Kidney (tissue), 14 donors: ENCODE data around the gene ENTHD1. TPM values are rescaled to one million over a fixed set of nuclear protein-coding genes. Genes with fewer than 3 reads are reported as not detected.

Experiments used
- DNase-seq, 5 donors: peaks; one replicate each; pipeline ENCODE4 v3.0.0-alpha.2; 2013 to 2020
- FAIRE-seq: peaks from 2 replicates; lab custom pipeline; 2012; peaks lifted over from hg19 to GRCh38; lab: Jason Lieb, UNC
- H3K27ac ChIP-seq, 2 donors: one replicate each; pipeline ENCODE4 v1.7.0; 2013; ENCODE audit warnings: low read depth in 2 of 2, low read length in 2 of 2, inconsistent platforms in 1 of 2
- H3K27me3 ChIP-seq: one replicate; pipeline ENCODE4 v1.7.1; 2013; ENCODE audit warnings: low read length, inconsistent platforms; ENCODE audit not compliant: control insufficient read depth, insufficient read depth
- H3K36me3 ChIP-seq, 3 donors: one replicate each; pipeline versions ENCODE4 v1.7.0 to v1.7.1; 2013; ENCODE audit warnings: low read length in 3 of 3, control low read depth in 1 of 3, inconsistent platforms in 1 of 3; ENCODE audit not compliant: insufficient read depth in 3 of 3, control insufficient read depth in 2 of 3
- H3K4me1 ChIP-seq, 3 donors: one replicate each; pipeline versions ENCODE4 v1.7.0 to v1.7.1; 2013; ENCODE audit warnings: low read length in 3 of 3, inconsistent platforms in 1 of 3, low read depth in 1 of 3; ENCODE audit not compliant: control insufficient read depth in 2 of 3, insufficient read depth in 2 of 3
- H3K4me3 ChIP-seq, 3 donors: one replicate each; pipeline versions ENCODE4 v1.7.0 to v1.8.1; 2013; ENCODE audit warnings: low read length in 3 of 3, control low read depth in 1 of 3, inconsistent platforms in 1 of 3
- H3K9ac ChIP-seq, 3 donors: one replicate each; pipeline versions ENCODE4 v1.7.0 to v1.7.1; 2013; ENCODE audit warnings: low read length in 3 of 3, control low read depth in 1 of 3, inconsistent platforms in 1 of 3
- H3K9me3 ChIP-seq, 3 donors: one replicate each; pipeline versions ENCODE4 v1.7.0 to v1.7.1; 2013; ENCODE audit warnings: low read length in 3 of 3, control low read depth in 1 of 3, inconsistent platforms in 1 of 3; ENCODE audit not compliant: control insufficient read depth in 2 of 3, insufficient read depth in 1 of 3
- CTCF ChIP-seq: IDR thresholded peaks from 3 replicates; pipeline ENCODE4 v1.5.1; 2012; ENCODE audit warnings: mild to moderate bottlenecking, moderate library complexity, borderline replicate concordance; ENCODE audit not compliant: insufficient read depth; ENCODE audit errors: extremely low read depth
- intact Hi-C: fragments of 100-400 bp; cut with DNase I; formaldehyde crosslinking; loops from one replicate; pipeline ENCODE4 v1.11.1; 2022
- polyA plus RNA-seq: library from polyadenylated mRNA; stranded (reverse); fragments of 350-450 nt; fragmentation: Illumina TruSeq; extraction: RNeasy Lipid Tissue Mini Kit (QIAGEN cat#74804); gene quantifications from one replicate; pipeline ENCODE4 v1.2.3, GENCODE V29; 2014; ENCODE audit warnings: low read depth, low replicate concordance; ENCODE audit not compliant: insufficient read depth
- total RNA-seq: library from RNA; stranded (reverse); fragmentation: NEBNext Ultra II Directional; extraction: Animal tissue kit (Norgen Biotek cat#: 25700); gene quantifications from one replicate; pipeline ENCODE4 v1.2.1, GENCODE V29; 2021
- donor health status: control.
- donor health status: control.
- donor health status: control.
- donor health status: control.
- donor health status: control.
- donor health status: DM: yes; HTN: yes; CAD: no.
- donor health status: Normal renal cell carcinoma (clear cell type).

Gene ENTHD1
- total and polyA plus RNA-seq, 2 donors from 2014 or later, result not detected

- FAIRE-seq (no peak), DNase-seq (no peak)
- TF ChIP-seq CTCF, result no peak
- H3K27ac ChIP-seq, result no peak overlapping the region
- H3K9ac ChIP-seq, result no peak overlapping the region
- H3K9me3 ChIP-seq, result no peaks in the 10 kb centered on the region
- intact Hi-C loops, result no loop called here
- H3K4me1 ChIP-seq, result no peaks in the 10 kb centered on the region
- no peaks in the 10 kb centered on the region for H3K36me3 ChIP-seq
- H3K4me3 ChIP-seq, result no peak overlapping the region
- no peaks in the 10 kb centered on the region for H3K27me3 ChIP-seq
Measured at GRCh38 chr22:39938509-39939111, 45.0 kb upstream of the ENTHD1 start.

GRCh38 chr22:39937906-39938305 lies 44.3 kb upstream of the ENTHD1 start:
- DNase-seq (no peak), FAIRE-seq (no peak)
- TF ChIP-seq CTCF, result no peak
- H3K9ac ChIP-seq, result no peak overlapping the region
- H3K4me1 ChIP-seq, result no peaks in the 10 kb centered on the region
- H3K36me3 ChIP-seq, result no peaks in the 10 kb centered on the region
- H3K4me3 ChIP-seq, result no peak overlapping the region
- H3K27ac ChIP-seq, result no peak overlapping the region
- H3K27me3 ChIP-seq, result no peaks in the 10 kb centered on the region
- no peaks in the 10 kb centered on the region for H3K9me3 ChIP-seq
- intact Hi-C loops, result no loop called here

- DNase-seq (no peak), FAIRE-seq (no peak)
- H3K9ac ChIP-seq, result no peak overlapping the region
- no peak for TF ChIP-seq CTCF
- no peaks in the 10 kb centered on the region for H3K9me3 ChIP-seq
- H3K27ac ChIP-seq, result no peak overlapping the region
- intact Hi-C loops, result no loop called here
- H3K36me3 ChIP-seq, result no peaks in the 10 kb centered on the region
- no peaks in the 10 kb centered on the region for H3K27me3 ChIP-seq
- H3K4me1 ChIP-seq, result no peaks in the 10 kb centered on the region
- no peak overlapping the region for H3K4me3 ChIP-seq
Measured at GRCh38 chr22:39936523-39937145, 43.1 kb upstream of the ENTHD1 start.
